A673 (cell line): ENCODE data around the gene ANAPC5.

Experiments used
- CTCF ChIP-seq: fragments of 300-800, 200-600 bp; sonication (generic); conservative IDR thresholded peaks from 2 replicates; pipeline ENCODE4 v1.5.1; 2017; ENCODE audit warnings: low read depth, mild to moderate bottlenecking, antibody characterized with exemption, low read length, moderate library complexity, mixed read lengths
- EZH2 ChIP-seq: fragments of 200-600 bp; sonication (generic); IDR thresholded peaks from 2 replicates; pipeline ENCODE4 v1.6.1; 2017; ENCODE audit warnings: borderline replicate concordance, low read depth, mild to moderate bottlenecking, mixed read lengths, antibody characterized with exemption, low read length; ENCODE audit not compliant: poor library complexity, severe bottlenecking

DNA sequence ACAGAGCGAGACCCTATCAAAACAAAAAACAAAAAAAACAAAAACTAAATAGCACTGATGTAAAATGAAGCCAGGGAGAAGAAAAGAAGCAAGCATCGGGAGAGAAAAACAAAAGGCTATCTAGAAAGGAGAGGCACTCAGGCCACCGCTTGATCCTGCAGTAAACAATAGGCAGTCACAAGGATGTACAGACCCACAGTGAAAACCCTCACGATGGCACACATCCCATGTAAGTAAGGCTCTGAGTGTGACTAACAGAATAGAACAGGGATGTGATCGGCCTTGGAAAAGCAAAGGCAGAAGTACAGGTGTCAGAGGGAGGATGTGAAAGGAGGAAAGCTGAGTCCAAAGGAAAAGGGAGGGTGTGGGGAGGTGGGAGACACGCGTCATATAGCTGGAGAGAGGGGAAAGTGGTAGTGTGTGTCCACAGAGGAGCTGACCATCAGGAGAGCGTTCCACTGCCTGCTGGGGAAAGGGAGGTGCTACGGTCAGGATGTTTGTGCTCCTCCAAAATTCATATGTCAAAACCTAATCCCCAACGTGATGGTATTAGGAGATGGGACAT lies 87.2 kb downstream of the ANAPC5 start:
- TF ChIP-seq CTCF, result no peak
- no peak for TF ChIP-seq EZH2
